Lower leg skin (tissue), 4 donors: Measurements from ENCODE around the gene PAX4. TPM values are rescaled to one million over a fixed set of nuclear protein-coding genes. Genes with fewer than 3 reads are reported as not detected.

Source experiments
- DNase-seq, 2 donors: peaks; one replicate each; pipeline ENCODE4 v3.0.0-alpha.2; 2019; ENCODE audit warnings: low spot score in 2 of 2
- H3K4me3 ChIP-seq: fragments of 200-600 bp; sonication (generic); 2 replicates; pipeline ENCODE4 v1.5.1; 2017; ENCODE audit warnings: mild to moderate bottlenecking, low read depth; ENCODE audit not compliant: poor library complexity, severe bottlenecking
- POLR2A ChIP-seq, 2 donors: fragments of 450-650 bp; IDR thresholded peaks; one replicate each; pipeline ENCODE4 v1.6.1; 2016 to 2017; ENCODE audit warnings: antibody characterized with exemption in 2 of 2, mild to moderate bottlenecking in 1 of 2, moderate library complexity in 1 of 2
- WGBS, 2 donors: methylation state at CpG; one replicate each; pipeline ENCODE4 v1.1.5; 2018; 5-methylcytosine and 5-hydroxymethylcytosine counted together
- intact Hi-C: fragments of 100-400 bp; cut with DNase I; formaldehyde crosslinking; loops from one replicate; pipeline ENCODE4 v1.15.0; 2023; ENCODE audit warnings: low total_unique reads
- total RNA-seq, 4 donors: library from RNA; depleted of rRNA; stranded (reverse); fragments of >200 nt; gene quantifications; one replicate each; pipeline ENCODE4 v1.1.0, GENCODE V29; 2016
- TF ChIP-seq, protein P1 (sequence below), 3 donors: fragments of 450-650 bp; IDR thresholded peaks; one replicate each; pipeline ENCODE4 v1.5.1; 2016; ENCODE audit warnings: antibody characterized with exemption in 3 of 3, mild to moderate bottlenecking in 3 of 3, moderate library complexity in 2 of 3

PAX4 gene, protein sequence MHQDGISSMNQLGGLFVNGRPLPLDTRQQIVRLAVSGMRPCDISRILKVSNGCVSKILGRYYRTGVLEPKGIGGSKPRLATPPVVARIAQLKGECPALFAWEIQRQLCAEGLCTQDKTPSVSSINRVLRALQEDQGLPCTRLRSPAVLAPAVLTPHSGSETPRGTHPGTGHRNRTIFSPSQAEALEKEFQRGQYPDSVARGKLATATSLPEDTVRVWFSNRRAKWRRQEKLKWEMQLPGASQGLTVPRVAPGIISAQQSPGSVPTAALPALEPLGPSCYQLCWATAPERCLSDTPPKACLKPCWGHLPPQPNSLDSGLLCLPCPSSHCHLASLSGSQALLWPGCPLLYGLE
- total RNA-seq: not detected

DNA sequence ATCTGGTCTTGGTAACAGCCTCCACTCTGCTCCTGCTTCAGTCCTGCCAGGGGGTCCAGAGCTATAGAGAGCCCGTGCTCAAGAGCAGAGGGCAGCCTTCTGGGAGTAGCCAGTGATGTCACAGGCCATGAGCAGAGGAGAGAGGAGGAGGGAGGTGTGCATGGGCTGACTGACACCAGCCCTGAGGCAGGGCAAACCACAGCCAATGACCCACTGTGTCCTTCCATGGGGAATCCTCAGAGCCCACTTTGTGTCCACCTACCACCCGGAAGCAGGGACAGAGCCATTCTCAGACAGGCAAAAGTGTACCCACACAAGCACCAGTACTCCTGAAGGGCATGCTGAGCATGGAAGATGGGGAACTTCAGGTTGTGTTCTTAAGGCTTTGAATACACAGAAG is at the start of gene PAX4:
TSS of gene PAX4 (minus strand) at position 101 of the 400 bp plus-strand sequence. CDS start 2,214 bp downstream, outside the sequence.
- TF ChIP-seq, protein P1, sequence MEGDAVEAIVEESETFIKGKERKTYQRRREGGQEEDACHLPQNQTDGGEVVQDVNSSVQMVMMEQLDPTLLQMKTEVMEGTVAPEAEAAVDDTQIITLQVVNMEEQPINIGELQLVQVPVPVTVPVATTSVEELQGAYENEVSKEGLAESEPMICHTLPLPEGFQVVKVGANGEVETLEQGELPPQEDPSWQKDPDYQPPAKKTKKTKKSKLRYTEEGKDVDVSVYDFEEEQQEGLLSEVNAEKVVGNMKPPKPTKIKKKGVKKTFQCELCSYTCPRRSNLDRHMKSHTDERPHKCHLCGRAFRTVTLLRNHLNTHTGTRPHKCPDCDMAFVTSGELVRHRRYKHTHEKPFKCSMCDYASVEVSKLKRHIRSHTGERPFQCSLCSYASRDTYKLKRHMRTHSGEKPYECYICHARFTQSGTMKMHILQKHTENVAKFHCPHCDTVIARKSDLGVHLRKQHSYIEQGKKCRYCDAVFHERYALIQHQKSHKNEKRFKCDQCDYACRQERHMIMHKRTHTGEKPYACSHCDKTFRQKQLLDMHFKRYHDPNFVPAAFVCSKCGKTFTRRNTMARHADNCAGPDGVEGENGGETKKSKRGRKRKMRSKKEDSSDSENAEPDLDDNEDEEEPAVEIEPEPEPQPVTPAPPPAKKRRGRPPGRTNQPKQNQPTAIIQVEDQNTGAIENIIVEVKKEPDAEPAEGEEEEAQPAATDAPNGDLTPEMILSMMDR (IDR thresholded peaks at IDR 0.05): no peak
- TF ChIP-seq POLR2A (IDR thresholded peaks at IDR 0.05): no peak
- WGBS, 2 donors: 52 to 65% methylated on average over 2 of the region's 2 CpGs
- intact Hi-C loops: no loop called here
- no peak within 1 kb of the TSS for H3K4me3 ChIP-seq
- no peak for DNase-seq

DNA sequence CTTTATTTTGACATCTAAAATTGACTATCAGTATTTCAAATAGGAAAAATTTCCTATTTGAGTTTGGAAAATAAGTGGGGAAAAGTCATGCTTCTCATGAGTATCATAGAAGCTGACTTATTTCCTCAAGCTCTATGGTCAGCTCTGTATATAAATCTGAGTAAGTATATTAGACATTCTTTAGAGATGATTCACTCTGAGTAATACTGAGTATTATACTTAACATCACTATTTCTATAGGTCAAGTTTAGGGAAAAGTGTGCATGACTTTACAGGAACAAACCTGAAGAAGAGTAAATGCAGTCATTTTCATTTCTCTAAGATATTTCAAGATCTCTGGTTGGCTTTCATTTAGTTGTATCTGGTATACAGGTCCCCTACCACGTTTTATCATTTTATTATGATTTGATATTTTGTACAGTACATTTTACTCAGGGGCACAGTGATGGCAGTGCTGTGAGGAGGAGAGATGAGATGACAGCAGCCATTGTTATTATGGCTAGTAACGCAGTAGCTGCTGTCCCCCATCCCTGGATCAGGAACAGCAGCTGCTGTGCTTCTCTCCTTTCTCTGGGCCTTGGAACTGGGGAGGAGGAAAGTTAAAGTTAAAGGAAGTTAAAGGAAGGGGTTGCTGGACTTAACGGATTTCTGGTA is 49.2 kb upstream of the PAX4 start:
- H3K4me3 ChIP-seq: no peak overlapping the region
- intact Hi-C loops: no loop called here
- TF ChIP-seq POLR2A (IDR thresholded peaks at IDR 0.05): no peak
- TF ChIP-seq, protein P1 (IDR thresholded peaks at IDR 0.05): no peak
- no peak for DNase-seq
- WGBS, 2 donors: 83 to 88% methylated on average over 3 of the region's 3 CpGs

DNA sequence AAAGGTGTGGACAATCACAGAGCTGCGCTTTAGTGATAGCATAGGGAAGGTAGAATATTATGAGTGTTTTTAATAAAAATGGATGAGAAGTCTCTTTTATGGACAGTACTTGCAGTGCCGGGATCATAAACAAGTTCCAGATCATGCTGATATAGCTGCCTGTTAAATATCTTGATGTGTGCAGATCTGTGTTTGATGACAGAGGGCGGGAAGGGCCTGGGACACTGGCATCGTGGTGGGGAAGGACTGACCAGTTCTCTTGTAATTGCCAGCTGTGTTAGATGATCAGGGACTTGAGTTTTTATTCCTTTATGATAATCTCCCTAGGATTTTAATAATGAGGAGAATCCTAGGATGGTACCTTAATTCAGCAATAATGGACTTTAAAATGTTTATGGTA is 48.7 kb upstream of the PAX4 start:
- intact Hi-C loops: no loop called here
- DNase-seq: no peak
- WGBS, 2 donors: 71 to 72% methylated on average over 4 of the region's 4 CpGs
- TF ChIP-seq, protein P1 (IDR thresholded peaks at IDR 0.05): no peak
- no peak for TF ChIP-seq POLR2A (IDR thresholded peaks at IDR 0.05)
- no peak overlapping the region for H3K4me3 ChIP-seq

DNA sequence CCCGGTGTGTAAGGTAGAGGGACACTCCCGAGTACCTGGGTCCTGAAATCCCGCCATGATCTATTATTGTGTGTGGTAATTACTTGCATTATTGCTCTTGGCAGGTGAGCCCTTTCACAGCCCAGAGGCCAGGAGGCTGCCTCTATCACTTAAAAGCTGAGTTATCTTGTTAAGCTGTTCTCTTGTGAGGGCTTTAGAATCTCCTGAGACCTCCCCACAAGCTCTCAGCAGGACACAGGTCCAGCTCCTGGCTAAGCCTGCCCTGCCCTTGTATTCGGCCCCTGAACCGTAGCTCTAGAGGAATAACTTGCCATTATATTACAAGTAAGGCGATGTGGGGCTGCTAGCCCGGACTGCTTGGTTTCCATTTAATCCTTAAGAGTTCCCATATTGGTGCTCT is 48.0 kb upstream of the PAX4 start:
- intact Hi-C loops: no loop called here
- DNase-seq: no peak
- TF ChIP-seq, protein P1 (IDR thresholded peaks at IDR 0.05): no peak
- no peak for TF ChIP-seq POLR2A (IDR thresholded peaks at IDR 0.05)
- H3K4me3 ChIP-seq: no peak overlapping the region
- 81 to 83% methylated on average over 7 of the region's 7 CpGs for WGBS, 2 donors

DNA sequence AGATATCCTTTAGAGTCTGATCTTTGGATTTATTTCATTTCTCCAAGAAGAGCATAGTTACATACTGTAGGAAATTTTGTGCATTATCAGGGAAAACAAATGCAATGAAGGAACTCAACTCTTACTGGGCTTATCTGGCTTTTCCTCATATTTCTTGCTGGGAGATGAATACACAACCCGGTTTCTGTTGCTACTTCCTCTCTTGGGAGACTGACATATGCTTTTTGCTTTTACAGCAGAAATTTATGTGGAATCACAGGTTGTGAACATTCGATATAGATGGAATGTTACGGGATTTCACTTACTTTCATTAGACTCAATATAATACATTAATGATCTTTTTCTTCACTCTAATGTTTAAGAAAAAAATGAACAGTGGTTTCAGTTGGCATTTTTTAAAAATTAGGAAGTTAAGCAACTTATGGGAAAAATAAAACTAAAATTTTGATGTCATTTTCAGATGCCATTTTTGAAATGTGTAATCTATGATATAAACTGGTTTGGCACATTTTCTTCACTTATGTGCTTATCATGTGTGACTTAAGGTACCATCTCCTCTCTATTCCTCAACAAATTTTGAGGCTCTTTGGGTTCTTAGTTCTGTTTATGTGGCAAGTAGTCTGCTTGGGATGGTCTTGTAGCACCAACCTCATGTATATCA is 41.2 kb upstream of the PAX4 start:
- WGBS, 2 donors: 79 to 82% methylated on average over 3 of the region's 3 CpGs
- H3K4me3 ChIP-seq: no peak overlapping the region
- TF ChIP-seq POLR2A (IDR thresholded peaks at IDR 0.05): no peak
- TF ChIP-seq, protein P1 (IDR thresholded peaks at IDR 0.05): no peak
- no peak for DNase-seq
- intact Hi-C loops: no loop called here
